GM23338 (cell line): ENCODE measurements around the gene TGFB1. TPM values are rescaled to one million over a fixed set of nuclear protein-coding genes. Genes with fewer than 3 reads are reported as not detected.
A peak's percentile ranks its signal among the peaks of the same experiment; 100 is the strongest.

Experiments
- ATAC-seq: fragments of 200-7000 bp; cut with Tn5 transposase; 3 replicates; pipeline ENCODE4 v1.9.1; 2020
- DNase-seq: peaks from one replicate; pipeline ENCODE4 v3.0.0-alpha.2; 2015; ENCODE audit warnings: low spot score
- H2AFZ ChIP-seq: fragments of 200-600 bp; sonication (generic); 2 replicates; pipeline ENCODE4 v1.8.0; 2016; ENCODE audit warnings: antibody characterized with exemption, mild to moderate bottlenecking, moderate library complexity
- H3F3A ChIP-seq: fragments of 200-600 bp; sonication (generic); replicated peaks from 2 replicates; pipeline ENCODE4 v1.8.0; 2017; ENCODE audit warnings: antibody characterized with exemption, mixed run types, low read depth
- H3K27ac ChIP-seq: fragments of 200-600 bp; sonication (generic); 2 replicates; pipeline ENCODE4 v1.6.1; 2016; ENCODE audit warnings: low read depth
- H3K27me3 ChIP-seq: fragments of 200-600 bp; sonication (generic); 2 replicates; pipeline ENCODE4 v1.8.0; 2016; ENCODE audit warnings: mild to moderate bottlenecking, mixed run types, moderate library complexity; ENCODE audit not compliant: insufficient read depth
- H3K36me3 ChIP-seq: fragments of 200-600 bp; sonication (generic); 2 replicates; pipeline ENCODE4 v1.8.0; 2016; ENCODE audit warnings: mild to moderate bottlenecking; ENCODE audit not compliant: insufficient read depth
- H3K4me1 ChIP-seq: fragments of 200-600 bp; sonication (generic); 2 replicates; pipeline ENCODE4 v1.8.0; 2016; ENCODE audit warnings: mild to moderate bottlenecking, moderate library complexity; ENCODE audit not compliant: insufficient read depth
- H3K4me2 ChIP-seq: fragments of 200-600 bp; sonication (generic); 2 replicates; pipeline ENCODE4 v1.7.1; 2017; ENCODE audit warnings: mixed run types
- H3K4me3 ChIP-seq: fragments of 200-600 bp; sonication (generic); 2 replicates; pipeline ENCODE4 v1.6.1; 2016; ENCODE audit warnings: mixed run types
- H3K79me2 ChIP-seq: fragments of 200-600 bp; sonication (generic); replicated peaks from 2 replicates; pipeline ENCODE4 v1.8.0; 2017; ENCODE audit warnings: mild to moderate bottlenecking; ENCODE audit not compliant: insufficient read depth
- H3K9me2 ChIP-seq: fragments of 200-600 bp; sonication (generic); 2 replicates; pipeline ENCODE4 v1.8.0; 2017; ENCODE audit not compliant: insufficient read depth
- H4K20me1 ChIP-seq: fragments of 200-600 bp; sonication (generic); replicated peaks from 2 replicates; pipeline ENCODE4 v1.8.0; 2017; ENCODE audit warnings: mild to moderate bottlenecking; ENCODE audit not compliant: insufficient read depth
- H3K27ac Mint-ChIP-seq: 2 replicates; pipeline ENCODE4 v1.8.0; 2020; ENCODE audit warnings: inconsistent platforms, mild to moderate bottlenecking, moderate library complexity, mixed read lengths
- H3K27me3 Mint-ChIP-seq: 3 replicates; pipeline ENCODE4 v1.8.0; 2022; ENCODE audit warnings: low read depth, mild to moderate bottlenecking, moderate library complexity, mixed read lengths, inconsistent platforms; ENCODE audit not compliant: insufficient read depth, poor library complexity
- H3K36me3 Mint-ChIP-seq: 3 replicates; pipeline ENCODE4 v1.8.0; 2021; ENCODE audit warnings: low read depth, mild to moderate bottlenecking, inconsistent platforms, moderate library complexity, mixed read lengths
- H3K4me1 Mint-ChIP-seq: 3 replicates; pipeline ENCODE4 v1.8.0; 2020; ENCODE audit warnings: mild to moderate bottlenecking, inconsistent platforms, mixed read lengths
- H3K4me3 Mint-ChIP-seq: 3 replicates; pipeline ENCODE4 v1.8.0; 2021; ENCODE audit warnings: moderate library complexity, mild to moderate bottlenecking, inconsistent platforms, mixed read lengths
- H3K9me3 Mint-ChIP-seq: 3 replicates; pipeline ENCODE4 v1.8.0; 2020; ENCODE audit warnings: moderate library complexity, mild to moderate bottlenecking, inconsistent platforms, mixed read lengths
- CREB1 ChIP-seq: fragments of 250-450 bp; sonication (Bioruptor Pico); IDR thresholded peaks from 2 replicates; pipeline ENCODE4 v1.5.0; 2020; ENCODE audit warnings: low read depth, mild to moderate bottlenecking, moderate library complexity
- EZH2 ChIP-seq: fragments of 200-600 bp; sonication (generic); IDR thresholded peaks from one replicate; pipeline ENCODE4 v1.8.0; 2017; ENCODE audit warnings: antibody characterized with exemption, mild to moderate bottlenecking, low read depth; ENCODE audit not compliant: unreplicated experiment
- EZH2phosphoT487 ChIP-seq: fragments of 200-600 bp; sonication (generic); IDR thresholded peaks from one replicate; pipeline ENCODE4 v1.8.1; 2018; ENCODE audit warnings: antibody characterized with exemption; ENCODE audit not compliant: unreplicated experiment
- NANOG ChIP-seq: IDR thresholded peaks from 2 replicates; pipeline ENCODE4 v1.6.1; 2016; ENCODE audit warnings: antibody characterized with exemption, borderline replicate concordance
- POLR2AphosphoS5 ChIP-seq: IDR thresholded peaks from 2 replicates; pipeline ENCODE4 v1.6.1; 2016; ENCODE audit warnings: antibody characterized with exemption, low read depth
- REST ChIP-seq: IDR thresholded peaks from one replicate; pipeline ENCODE4 v1.6.1; 2018; ENCODE audit warnings: antibody characterized with exemption; ENCODE audit not compliant: unreplicated experiment
- STAT1 ChIP-seq: IDR thresholded peaks from one replicate; pipeline ENCODE4 v1.6.1; 2016; ENCODE audit warnings: antibody characterized with exemption; ENCODE audit not compliant: unreplicated experiment
- ZNF114 ChIP-seq: fragments of 250-450 bp; sonication (Bioruptor Pico); IDR thresholded peaks from 2 replicates; pipeline ENCODE4 v1.5.0; 2020; ENCODE audit warnings: mild to moderate bottlenecking, moderate library complexity
- ZNF331 ChIP-seq: fragments of 250-450 bp; sonication (Bioruptor Pico); IDR thresholded peaks from 2 replicates; pipeline ENCODE4 v1.5.0; 2020; ENCODE audit warnings: low read depth, mild to moderate bottlenecking, moderate library complexity
- ZNF462 ChIP-seq: fragments of 250-450 bp; sonication (Bioruptor Pico); IDR thresholded peaks from 2 replicates; pipeline ENCODE4 v1.5.0; 2020; ENCODE audit warnings: mild to moderate bottlenecking, moderate library complexity
- polyA plus RNA-seq: library from polyadenylated mRNA; unstranded; fragments of >200 nt; fragmentation: Nextera tagmentation; extraction: Ambion mirVana; gene quantifications from 2 replicates; pipeline ENCODE4 v1.2.1, GENCODE V29; 2016
- total RNA-seq: library from RNA; depleted of rRNA; stranded (reverse); fragments of >200 nt; shearing (Covaris generic); gene quantifications from 2 replicates; pipeline ENCODE4 v1.2.3, GENCODE V29; 2014

The TGFB1 gene
- total and polyA plus RNA-seq, 2 experiments from 2014 or later: 0.99 to 7.9 TPM

GRCh38 chr19:41355802-41356201, 2.1 kb upstream of the TGFB1 start (continued):
- no peak for TF ChIP-seq REST
- no peak for TF ChIP-seq CREB1 (CRISPR knock-in tag)
- TF ChIP-seq POLR2AphosphoS5: no peak
- TF ChIP-seq ZNF114 (CRISPR knock-in tag): no peak
- no peak for TF ChIP-seq EZH2phosphoT487
- TF ChIP-seq NANOG: no peak
- TF ChIP-seq ZNF331 (CRISPR knock-in tag): no peak
- TF ChIP-seq EZH2: no peak
- TF ChIP-seq STAT1: no peak

- Histone ChIP-seq H3K4me3 (no peak overlapping the region), H3K79me2 (no peaks in the 10 kb centered on the region), H3F3A (peaks cover 6% of the 10 kb centered on the region; the same call in 1 of the 2 replicates), H3K4me2 (no peak overlapping the region), H3K9me2 (no peaks in the 10 kb centered on the region), H3K27me3 (peaks cover 36% of the 10 kb centered on the region), H3K36me3 (no peaks in the 10 kb centered on the region), H3K4me1 (peaks cover 12% of the 10 kb centered on the region; the same call in 1 of the 2 replicates), H3K27ac (no peak overlapping the region), H4K20me1 (0 out of 2 replicates have a peak, but pooled peaks cover 3% of the 10 kb centered on the region), H2AFZ (no peak overlapping the region)
- Mint-ChIP-seq H3K36me3 (no peaks in the 10 kb centered on the region; the same call in 2 of the 3 replicates), H3K9me3 (no peaks in the 10 kb centered on the region; the same call in 2 of the 3 replicates), H3K4me1 (peaks cover 19% of the 10 kb centered on the region), H3K4me3 (peak overlapping the region; percentile 38; the same call in 1 of the 3 replicates), H3K27me3 (peaks cover 59% of the 10 kb centered on the region), H3K27ac (no peak overlapping the region)
- ATAC-seq (no peak), DNase-seq (no peak)
- no peak for TF ChIP-seq NANOG
- no peak for TF ChIP-seq ZNF114 (CRISPR knock-in tag)
- TF ChIP-seq ZNF462: no peak
- TF ChIP-seq REST: no peak
These were observed 1.3 kb upstream of the TGFB1 start for GRCh38 chr19:41355035-41355434.
